GM18508 (cell line): ENCODE data around the gene VTI1A.
"Not testable (repeated sequence)": the region's sequence is repeated elsewhere in the genome, so short reads cannot be mapped to it uniquely, and the experiment has no call there.

Source experiments
- ATAC-seq: cut with Tn5 transposase; IDR thresholded peaks from one replicate; pipeline ENCODE4 v1.9.1; 2021; ENCODE audit warnings: moderate number of reproducible peaks; ENCODE audit not compliant: insufficient read depth, unreplicated experiment

VTI1A gene

GRCh38 chr10:112583236-112583939 is 136.4 kb downstream of the VTI1A start:
- no peak for ATAC-seq

- no peak for ATAC-seq
Observed at GRCh38 chr10:112584276-112584675, 137.3 kb downstream of the VTI1A start.

GRCh38 chr10:112585126-112585525 is 138.1 kb downstream of the VTI1A start:
- ATAC-seq = no peak

GRCh38 chr10:112585960-112586359 is 138.9 kb downstream of the VTI1A start:
- no peak for ATAC-seq

DNA sequence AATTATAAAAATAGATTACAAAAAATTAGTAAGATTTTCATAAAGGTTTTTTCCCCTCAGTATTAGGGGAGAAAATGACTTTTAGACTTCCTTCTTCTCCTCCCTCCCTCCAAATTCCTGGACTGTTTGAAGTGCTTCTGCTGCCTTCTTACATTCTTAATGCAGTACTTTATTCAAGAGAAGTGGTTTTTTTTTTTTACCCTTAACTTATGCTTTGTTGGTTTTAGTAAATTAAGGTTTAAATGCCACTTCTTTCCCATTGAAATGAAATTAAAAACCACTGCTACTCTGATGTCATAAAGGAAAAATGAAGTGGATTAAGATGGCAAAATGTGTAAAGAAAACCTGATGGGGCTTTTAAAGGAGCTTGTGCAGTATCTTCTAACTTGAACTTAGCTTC is 140.7 kb downstream of the VTI1A start:
- no peak for ATAC-seq

DNA sequence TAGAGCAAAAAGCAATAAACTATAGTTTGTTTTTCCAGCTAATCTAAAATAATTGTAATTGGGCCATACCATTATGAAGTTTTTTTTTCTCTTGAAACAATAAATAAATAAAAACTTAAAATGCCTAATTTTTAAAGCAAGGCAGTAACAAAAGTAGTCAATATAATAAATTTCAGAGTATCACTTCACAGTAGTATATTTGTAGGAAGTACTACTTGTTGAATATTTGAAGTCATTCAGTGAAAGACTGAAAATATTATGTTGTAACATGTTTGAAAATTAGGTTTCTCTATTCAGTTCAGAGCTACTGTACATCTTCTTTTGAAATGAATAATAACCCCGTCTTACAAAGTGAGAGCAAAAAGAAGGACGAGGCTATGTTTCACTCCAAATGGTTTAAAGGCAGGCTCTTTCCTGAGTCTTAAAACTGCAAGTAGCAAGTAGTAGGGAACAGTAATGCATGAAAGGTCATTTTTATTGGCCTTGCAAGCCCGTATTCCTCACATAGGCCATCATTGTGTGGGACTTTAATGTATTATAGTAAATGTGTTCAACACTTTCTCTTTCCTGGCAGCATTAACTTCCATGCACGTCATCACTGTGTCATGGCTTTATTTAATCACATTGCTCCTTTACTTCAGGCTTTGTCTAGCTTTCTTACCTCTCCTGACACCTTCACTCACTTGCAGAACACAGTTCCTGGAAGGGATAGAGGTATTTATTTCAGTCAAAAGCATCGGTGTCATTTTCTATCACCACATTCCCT is 141.4 kb downstream of the VTI1A start:
- no peak for ATAC-seq

- ATAC-seq = no peak
Observed at GRCh38 chr10:112589081-112589480, 142.1 kb downstream of the VTI1A start.

DNA sequence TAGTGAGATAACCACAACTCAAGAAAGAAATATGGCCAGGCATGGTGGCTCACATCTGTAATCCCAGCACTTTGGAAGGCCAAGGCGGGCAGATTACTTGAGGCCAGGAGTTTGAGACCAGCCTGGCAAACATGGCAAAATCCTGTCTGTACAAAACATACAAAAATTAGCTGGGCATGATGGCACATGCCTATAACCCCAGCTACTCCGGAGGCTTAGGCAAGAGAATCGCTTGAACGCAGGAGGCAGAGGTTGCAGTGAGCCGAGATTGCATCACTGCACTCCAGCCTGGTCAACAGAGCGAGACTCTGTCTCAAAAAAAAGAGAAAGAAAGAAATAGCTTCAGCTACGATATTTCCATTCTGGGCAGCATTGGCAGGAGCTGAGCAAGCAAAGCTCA is 143.8 kb downstream of the VTI1A start:
- ATAC-seq = not testable (repeated sequence)

GRCh38 chr10:112593023-112593422 is 146.0 kb downstream of the VTI1A start:
- ATAC-seq = no peak

GRCh38 chr10:112601214-112602090 is 154.4 kb downstream of the VTI1A start:
- no peak for ATAC-seq

DNA sequence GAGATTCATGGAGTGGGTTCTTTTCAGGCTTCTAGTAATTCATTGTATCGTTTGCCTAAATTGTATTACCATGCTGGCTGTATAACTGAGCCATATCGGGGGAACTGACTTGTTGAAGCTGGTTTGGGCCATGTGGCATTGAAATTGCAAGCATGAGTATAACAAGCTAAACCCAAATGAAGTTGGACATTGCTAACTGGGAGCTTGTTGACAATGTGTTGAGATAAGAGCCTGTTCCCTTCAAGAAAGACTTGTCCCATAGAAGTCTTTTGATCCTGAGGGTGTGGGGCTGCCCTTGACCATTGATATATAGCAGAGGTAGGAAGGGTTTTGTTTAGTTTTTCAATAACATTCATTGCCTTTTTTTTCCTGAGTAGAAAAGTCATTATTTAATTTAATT is 156.0 kb downstream of the VTI1A start:
- ATAC-seq = no peak

- no peak for ATAC-seq
Observed at GRCh38 chr10:112605063-112605462, 158.0 kb downstream of the VTI1A start.

- no peak for ATAC-seq
Observed at GRCh38 chr10:112607506-112607905, 160.5 kb downstream of the VTI1A start.

DNA sequence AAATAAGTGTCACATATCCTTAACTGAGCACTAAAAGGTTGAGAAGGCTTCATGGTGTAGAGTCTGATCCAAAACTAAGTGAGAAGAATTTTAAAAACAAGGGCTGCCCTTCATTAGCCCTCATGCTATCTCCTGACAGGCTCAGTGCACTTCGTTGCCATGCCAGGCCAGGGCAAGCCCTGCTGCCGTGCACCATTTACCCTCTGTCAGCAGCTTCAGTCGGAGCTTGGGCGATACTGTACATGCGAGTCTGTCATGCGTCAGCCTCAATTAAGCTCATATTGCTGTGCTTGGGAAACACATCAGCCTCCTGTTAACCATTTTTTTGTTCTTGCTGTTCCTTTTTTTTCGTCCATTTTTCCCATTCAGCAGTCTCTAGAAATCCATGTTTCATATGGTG is 166.6 kb downstream of the VTI1A start:
- ATAC-seq = no peak

- ATAC-seq = no peak
Observed at GRCh38 chr10:112614072-112614471, 167.1 kb downstream of the VTI1A start.

DNA sequence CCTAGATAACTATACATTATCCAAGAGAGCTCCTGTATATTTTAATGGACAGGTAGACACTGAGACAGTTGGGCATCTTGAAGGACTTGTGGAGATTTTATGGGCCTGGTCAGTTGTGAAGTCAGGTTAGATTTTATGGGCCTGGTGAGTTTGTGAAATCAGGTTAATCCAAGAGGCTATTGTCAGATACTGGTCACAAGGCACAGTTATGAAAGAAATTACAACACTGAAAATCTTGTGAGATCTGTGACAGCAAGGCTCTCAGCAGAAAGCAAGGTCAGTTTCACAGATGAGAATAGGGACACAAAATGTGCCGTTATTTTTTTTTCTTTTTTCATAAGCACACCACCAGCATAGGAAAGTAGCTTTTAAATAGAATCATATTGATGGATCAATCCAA is 167.6 kb downstream of the VTI1A start:
- ATAC-seq = no peak

DNA sequence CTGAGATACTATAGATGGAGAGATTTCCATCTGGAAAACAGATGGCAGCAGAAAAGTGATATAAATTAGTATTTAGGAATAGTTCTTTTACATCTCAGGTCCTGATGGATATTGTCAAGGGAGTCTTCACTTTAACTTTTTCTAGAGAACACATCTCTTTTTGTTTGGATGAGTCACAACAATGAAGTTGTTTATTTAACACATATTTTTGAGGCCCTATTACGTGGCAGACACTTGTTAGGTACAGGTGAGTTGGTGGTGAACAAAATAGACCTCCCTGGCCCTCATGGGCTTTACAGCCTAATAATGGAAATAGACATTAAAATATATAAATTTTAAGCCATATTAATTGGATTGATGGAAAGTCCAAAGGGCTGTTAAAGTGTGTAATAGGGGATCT is 168.3 kb downstream of the VTI1A start:
- ATAC-seq = no peak

GRCh38 chr10:112616647-112617046 is 169.6 kb downstream of the VTI1A start:
- ATAC-seq = no peak

DNA sequence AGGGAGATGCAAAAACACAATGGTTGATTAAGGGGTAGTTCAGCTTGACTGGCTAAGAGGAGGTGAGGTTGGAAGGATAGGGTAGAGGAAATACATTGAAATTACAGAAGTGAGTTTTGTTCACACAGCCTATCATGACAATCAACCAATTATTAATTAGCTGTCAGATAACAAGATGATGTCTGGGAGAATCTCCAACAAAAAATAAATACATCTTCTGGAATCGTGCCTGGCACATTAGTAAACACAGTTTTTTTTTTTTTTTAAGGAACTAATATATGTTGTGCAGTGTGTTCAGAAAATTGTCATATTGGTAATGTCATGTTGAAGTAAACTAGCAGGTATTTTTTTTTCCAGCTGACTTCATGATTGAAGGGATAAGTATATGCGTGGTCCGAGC is 171.8 kb downstream of the VTI1A start:
- ATAC-seq = no peak

DNA sequence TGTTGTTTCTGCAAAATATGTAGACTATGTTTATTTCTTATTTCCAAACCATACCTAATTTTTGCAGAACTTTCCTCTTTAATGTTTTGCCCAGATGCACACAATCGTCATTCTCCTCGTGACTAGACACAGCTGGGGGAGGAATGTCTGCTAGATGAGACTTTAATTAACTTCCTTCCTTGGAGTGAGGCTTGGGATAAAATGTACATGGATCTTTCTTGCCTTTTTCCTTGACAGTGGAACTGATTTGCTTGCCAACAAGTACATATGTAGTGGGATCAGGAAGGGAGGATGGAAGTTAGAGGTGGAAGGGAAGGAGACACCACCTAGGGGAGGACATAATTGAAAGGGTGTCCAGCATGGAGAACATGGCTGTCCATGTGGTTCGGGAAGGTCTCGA is 172.5 kb downstream of the VTI1A start:
- ATAC-seq = no peak

DNA sequence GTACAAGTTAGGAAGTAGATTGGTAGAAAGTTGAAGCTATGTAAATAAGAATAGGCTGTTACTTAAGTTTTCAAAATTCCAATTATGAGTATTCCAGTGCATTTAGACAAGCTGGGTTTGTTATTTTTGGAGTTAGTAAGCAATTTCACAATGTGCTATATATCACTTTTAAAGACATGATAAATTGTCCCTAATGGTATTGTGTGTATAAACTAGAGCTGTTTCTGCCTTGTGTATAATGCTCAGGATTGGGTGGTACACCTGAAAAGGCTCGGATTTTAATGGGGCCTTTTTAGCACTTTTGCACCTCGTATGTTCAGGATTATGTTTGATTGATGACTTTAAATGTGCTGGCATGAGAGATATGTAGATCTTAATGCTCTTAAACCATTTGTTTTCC is 175.8 kb downstream of the VTI1A start:
- ATAC-seq = no peak
